Transverse colon (tissue), 1 donor: ENCODE data around the gene RIOK3.
"Not testable (repeated sequence)": the region's sequence is repeated elsewhere in the genome, so short reads cannot be mapped to it uniquely, and the experiment has no call there.

ENCODE experiments used
- EP300 ChIP-seq: sonication (generic); formaldehyde crosslinking; IDR thresholded peaks from one replicate; pipeline ENCODE4 v1.6.1; 2017; ENCODE audit warnings: antibody characterized with exemption, low read depth
- POLR2A ChIP-seq: fragments of 450-650 bp; IDR thresholded peaks from one replicate; pipeline ENCODE4 v1.6.1; 2016; ENCODE audit warnings: antibody characterized with exemption, mild to moderate bottlenecking, moderate library complexity

- TF ChIP-seq EP300, POLR2A: not testable (repeated sequence)
Measured at GRCh38 chr18:23489586-23489985, 36.5 kb downstream of the RIOK3 start.
